HTR-8/SVneo (cell line): ENCODE results near the gene WWC2.
A peak's percentile ranks its signal among the peaks of the same experiment; 100 is the strongest.

Source experiments
- DNase-seq: peaks from one replicate; pipeline ENCODE4 v3.0.0; 2011; ENCODE audit warnings: low spot score, mixed read lengths; ENCODE audit not compliant: insufficient read length
- FAIRE-seq: peaks from 2 replicates; lab custom pipeline; 2011; peaks lifted over from hg19 to GRCh38; lab: Jason Lieb, UNC

Gene WWC2

GRCh38 chr4:183098723-183099536 lies at the start of gene WWC2:
TSS of gene WWC2 (plus strand) at chr4:183099257. CDS start at chr4:183099492, 235 bp downstream.
- peak; percentile 77 for DNase-seq
- peak; percentile 97 for FAIRE-seq

- FAIRE-seq, result no peak
- DNase-seq, result no peak
Measured at GRCh38 chr4:183053681-183054080, 45.4 kb upstream of the WWC2 start.

- FAIRE-seq, result no peak
- no peak for DNase-seq
Measured at GRCh38 chr4:183057255-183057654, 41.8 kb upstream of the WWC2 start.

- DNase-seq (no peak), FAIRE-seq (no peak)
Measured at GRCh38 chr4:183059797-183060196, 39.3 kb upstream of the WWC2 start.

- FAIRE-seq (no peak), DNase-seq (no peak)
Measured at GRCh38 chr4:183068502-183068901, 30.6 kb upstream of the WWC2 start.

GRCh38 chr4:183071222-183071621 lies 27.8 kb upstream of the WWC2 start:
- DNase-seq (no peak), FAIRE-seq (no peak)

- FAIRE-seq (no peak), DNase-seq (no peak)
Measured at GRCh38 chr4:183072176-183072575, 26.9 kb upstream of the WWC2 start.

GRCh38 chr4:183073838-183074145 lies 25.3 kb upstream of the WWC2 start:
- FAIRE-seq (no peak), DNase-seq (no peak)

- FAIRE-seq (peak; percentile 96), DNase-seq (peak; percentile 53)
Measured at GRCh38 chr4:183074288-183074990, 24.6 kb upstream of the WWC2 start.

GRCh38 chr4:183078634-183079033 lies 20.4 kb upstream of the WWC2 start:
- no peak for DNase-seq
- FAIRE-seq, result no peak

GRCh38 chr4:183080372-183081115 lies 18.5 kb upstream of the WWC2 start:
- no peak for FAIRE-seq
- DNase-seq, result no peak

GRCh38 chr4:183081116-183081469 lies 18.0 kb upstream of the WWC2 start:
- DNase-seq (no peak), FAIRE-seq (no peak)

- FAIRE-seq (no peak), DNase-seq (no peak)
Measured at GRCh38 chr4:183082053-183082452, 17.0 kb upstream of the WWC2 start.

GRCh38 chr4:183094393-183095198 lies 4.5 kb upstream of the WWC2 start:
- FAIRE-seq, result no peak
- no peak for DNase-seq

GRCh38 chr4:183095199-183095512 lies 3.9 kb upstream of the WWC2 start:
- DNase-seq, result no peak
- FAIRE-seq, result no peak

- no peak for DNase-seq
- FAIRE-seq, result no peak
Measured at GRCh38 chr4:183096276-183096965, 2.6 kb upstream of the WWC2 start.

- DNase-seq, result no peak
- FAIRE-seq, result no peak
Measured at GRCh38 chr4:183097231-183098018, 1.6 kb upstream of the WWC2 start.

- FAIRE-seq (no peak), DNase-seq (no peak)
Measured at GRCh38 chr4:183098019-183098722, 886 bp upstream of the WWC2 start.
